ENCODE results near the gene OR1I1. TPM values are rescaled to one million over a fixed set of nuclear protein-coding genes. Genes with fewer than 3 reads are reported as not detected.
A peak's percentile ranks its signal among the peaks of the same experiment; 100 is the strongest.

OR1I1 gene
- total RNA-seq, 1 donor from 2014 or later: not detected

GRCh38 chr19:15108145-15108844 is 26.3 kb downstream of the OR1I1 start:
- no peak for DNase-seq (ENCODE audit: low spot score)
- peaks cover 12% of the 10 kb centered on the region for H3K27me3 Mint-ChIP-seq (ENCODE audit: unreplicated experiment)

GRCh38 chr19:15108845-15109767 is 27.1 kb downstream of the OR1I1 start:
- Mint-ChIP-seq H3K4me1 (ENCODE audit: unreplicated experiment) (peaks cover 14% of the 10 kb centered on the region), H3K36me3 (ENCODE audit: low read depth, unreplicated experiment) (peaks cover 28% of the 10 kb centered on the region), H3K9me3 (ENCODE audit: unreplicated experiment) (no peaks in the 10 kb centered on the region), H3K27ac (ENCODE audit: unreplicated experiment) (peak overlapping the region; percentile 99), H3K27me3 (ENCODE audit: unreplicated experiment) (peaks cover 10% of the 10 kb centered on the region), H3K4me3 (ENCODE audit: unreplicated experiment) (peak overlapping the region; percentile 95)
- DNase-seq (ENCODE audit: low spot score): no peak
- TF ChIP-seq CTCF (IDR thresholded peaks at IDR 0.05; ENCODE audit: unreplicated experiment): no peak

More at GRCh38 chr19:15108145-15108844, 26.3 kb downstream of the OR1I1 start:
- Mint-ChIP-seq H3K9me3 (ENCODE audit: unreplicated experiment) (peaks cover 4% of the 10 kb centered on the region), H3K36me3 (ENCODE audit: low read depth, unreplicated experiment) (peaks cover 28% of the 10 kb centered on the region), H3K27ac (ENCODE audit: unreplicated experiment) (peak overlapping the region; percentile 99), H3K4me1 (ENCODE audit: unreplicated experiment) (peaks cover 14% of the 10 kb centered on the region), H3K4me3 (ENCODE audit: unreplicated experiment) (peak overlapping the region; percentile 95)
- TF ChIP-seq CTCF (IDR thresholded peaks at IDR 0.05; ENCODE audit: unreplicated experiment): no peak

- Mint-ChIP-seq H3K36me3 (ENCODE audit: low read depth, unreplicated experiment) (peaks cover 31% of the 10 kb centered on the region), H3K27ac (ENCODE audit: unreplicated experiment) (no peak overlapping the region)
- no peak for DNase-seq (ENCODE audit: low spot score)
Measured at GRCh38 chr19:15109768-15110417, 27.9 kb downstream of the OR1I1 start.

GRCh38 chr19:15110418-15110815 is 28.4 kb downstream of the OR1I1 start:
- H3K9me3 Mint-ChIP-seq (ENCODE audit: unreplicated experiment): no peaks in the 10 kb centered on the region
- DNase-seq (ENCODE audit: low spot score): no peak
- H3K4me3 Mint-ChIP-seq (ENCODE audit: unreplicated experiment): peak overlapping the region; percentile 37
- H3K27me3 Mint-ChIP-seq (ENCODE audit: unreplicated experiment): peaks cover 10% of the 10 kb centered on the region
- H3K27ac Mint-ChIP-seq (ENCODE audit: unreplicated experiment): no peak overlapping the region
- no peak for TF ChIP-seq CTCF (IDR thresholded peaks at IDR 0.05; ENCODE audit: unreplicated experiment)
- H3K4me1 Mint-ChIP-seq (ENCODE audit: unreplicated experiment): peaks cover 20% of the 10 kb centered on the region
- peaks cover 32% of the 10 kb centered on the region for H3K36me3 Mint-ChIP-seq (ENCODE audit: low read depth, unreplicated experiment)

More at GRCh38 chr19:15109768-15110417, 27.9 kb downstream of the OR1I1 start:
- no peak for TF ChIP-seq CTCF (IDR thresholded peaks at IDR 0.05; ENCODE audit: unreplicated experiment)
- H3K27me3 Mint-ChIP-seq (ENCODE audit: unreplicated experiment): peaks cover 10% of the 10 kb centered on the region
- H3K4me1 Mint-ChIP-seq (ENCODE audit: unreplicated experiment): peaks cover 15% of the 10 kb centered on the region
- no peaks in the 10 kb centered on the region for H3K9me3 Mint-ChIP-seq (ENCODE audit: unreplicated experiment)
- no peak overlapping the region for H3K4me3 Mint-ChIP-seq (ENCODE audit: unreplicated experiment)
